Breast epithelium (tissue), 4 donors: ENCODE results near the gene LLGL1. TPM values are rescaled to one million over a fixed set of nuclear protein-coding genes. Genes with fewer than 3 reads are reported as not detected.

Source experiments
- DNase-seq, 2 donors: peaks; one replicate each; pipeline ENCODE4 v3.0.0-alpha.2; 2019; ENCODE audit warnings: low spot score in 2 of 2
- H3K27ac ChIP-seq, 2 donors: fragments of 200-600 bp; sonication (generic) in 1 of 2; one replicate each; pipeline ENCODE4 v1.5.1; 2016 to 2019; ENCODE audit warnings: mild to moderate bottlenecking in 1 of 2
- H3K27me3 ChIP-seq, 2 donors: fragments of 200-600 bp; sonication (generic) in 1 of 2; one replicate each; pipeline versions ENCODE4 v1.5.1 to v1.6.0; 2017 to 2019; ENCODE audit warnings: control low read depth in 1 of 2, mild to moderate bottlenecking in 1 of 2
- H3K36me3 ChIP-seq: fragments of 200-600 bp; one replicate; pipeline ENCODE4 v1.5.1; 2019
- H3K4me1 ChIP-seq, 2 donors: fragments of 200-600 bp; sonication (generic); one replicate each; pipeline ENCODE4 v1.5.1; 2016 to 2019; ENCODE audit warnings: control low read depth in 1 of 2
- H3K4me3 ChIP-seq, 3 donors: fragments of 200-600 bp; sonication (generic); 1 replicate in 2 of 3; 2 replicates in 1 of 3; pipeline ENCODE4 v1.5.1; 2016 to 2019; ENCODE audit warnings: mild to moderate bottlenecking in 3 of 3, moderate library complexity in 2 of 3
- H3K9me3 ChIP-seq, 2 donors: fragments of 200-600 bp; sonication (generic) in 1 of 2; one replicate each; pipeline ENCODE4 v1.5.1; 2016 to 2019; ENCODE audit warnings: control low read depth in 1 of 2
- CTCF ChIP-seq, 3 donors: fragments of 450-650 bp; IDR thresholded peaks; one replicate each; pipeline ENCODE4 v1.5.1; 2016 to 2017; ENCODE audit warnings: antibody characterized with exemption in 3 of 3, mild to moderate bottlenecking in 3 of 3, moderate library complexity in 3 of 3
- POLR2A ChIP-seq: fragments of 450-650 bp; IDR thresholded peaks from one replicate; pipeline ENCODE4 v1.6.1; 2016; ENCODE audit warnings: antibody characterized with exemption, mild to moderate bottlenecking, moderate library complexity
- POLR2AphosphoS5 ChIP-seq, 3 donors: sonication (generic); formaldehyde crosslinking; IDR thresholded peaks; one replicate each; pipeline ENCODE4 v1.6.1; 2017; ENCODE audit warnings: antibody characterized with exemption in 3 of 3
- intact Hi-C: fragments of 100-400 bp; cut with DNase I; formaldehyde crosslinking; loops from one replicate; pipeline ENCODE4 v1.15.1; 2023; ENCODE audit warnings: low total_unique reads
- total RNA-seq, 3 donors: library from RNA; depleted of rRNA; stranded (reverse); fragments of >200 nt; gene quantifications; one replicate each; pipeline ENCODE4 v1.1.0, GENCODE V29; 2016

Gene LLGL1
- total RNA-seq, 3 donors from 2014 or later: 16.0 to 21.6 (median 18.4) TPM

GRCh38 chr17:18258356-18259038 lies 33.1 kb downstream of the LLGL1 start, which contains the start of gene FLII:
Gene FLII, minus strand, starts transcription at chr17:18258738. Its CDS starts 48 bp downstream, at chr17:18258690.
- Histone ChIP-seq H3K4me3 (peak within 1 kb of the TSS; percentile 85 to 94 (median 93)), H3K4me1 (peaks cover 11 to 19% of the 10 kb centered on the region in 2 donors), H3K36me3 (no peaks in the 10 kb centered on the region), H3K9me3 (no peaks in the 10 kb centered on the region), H3K27ac (peak within 1 kb of the TSS; percentile 96 to 98), H3K27me3 (no peaks in the 10 kb centered on the region)
- TF ChIP-seq POLR2A (peak; percentile 33), POLR2AphosphoS5 (IDR thresholded peaks at IDR 0.05) (peak; percentile 38 to 55 (median 43)), CTCF (IDR thresholded peaks at IDR 0.05) (no peak)
- DNase-seq: no peak
- intact Hi-C loops: no loop called here

GRCh38 chr17:18259621-18260331 lies 34.3 kb downstream of the LLGL1 start:
- TF ChIP-seq CTCF (IDR thresholded peaks at IDR 0.05) (no peak), POLR2AphosphoS5 (IDR thresholded peaks at IDR 0.05) (no peak), POLR2A (no peak)
- Histone ChIP-seq H3K27ac (peak overlapping the region; percentile 95 to 98), H3K9me3 (no peaks in the 10 kb centered on the region), H3K36me3 (no peaks in the 10 kb centered on the region), H3K4me3 (peak overlapping the region; percentile 66 to 86 (median 84)), H3K4me1 (peaks cover 11 to 19% of the 10 kb centered on the region in 2 donors), H3K27me3 (no peaks in the 10 kb centered on the region)
- DNase-seq: no peak
- intact Hi-C loops: no loop called here

GRCh38 chr17:18260332-18261145 lies 35.1 kb downstream of the LLGL1 start, which contains the start of gene MIEF2:
Gene MIEF2, plus strand, starts transcription at chr17:18260662. Its CDS starts 2,059 bp downstream, at chr17:18262721.
- H3K9me3 ChIP-seq: no peaks in the 10 kb centered on the region
- DNase-seq: peak; percentile 96
- H3K4me3 ChIP-seq: peak within 1 kb of the TSS; percentile 66 to 86 (median 84)
- peaks cover 11 to 19% of the 10 kb centered on the region in 2 donors for H3K4me1 ChIP-seq
- intact Hi-C loops: no loop called here
- H3K36me3 ChIP-seq: no peaks in the 10 kb centered on the region
- TF ChIP-seq POLR2AphosphoS5 (IDR thresholded peaks at IDR 0.05) (peak; percentile 82 to 84 (median 83)), CTCF (IDR thresholded peaks at IDR 0.05) (no peak)
- H3K27ac ChIP-seq: peak within 1 kb of the TSS; percentile 95 to 98
- no peaks in the 10 kb centered on the region for H3K27me3 ChIP-seq

- Histone ChIP-seq H3K9me3 (no peaks in the 10 kb centered on the region), H3K36me3 (no peaks in the 10 kb centered on the region), H3K27ac (peak overlapping the region; percentile 95 to 98), H3K4me1 (peaks cover 11 to 19% of the 10 kb centered on the region in 2 donors), H3K4me3 (peak overlapping the region; percentile 66 to 86 (median 84)), H3K27me3 (no peaks in the 10 kb centered on the region)
- peak; percentile 86 to 91 for DNase-seq
- TF ChIP-seq POLR2AphosphoS5 (IDR thresholded peaks at IDR 0.05) (peak in 1 of 3 donors; percentile 41), POLR2A (no peak)
- intact Hi-C loops: no loop called here
Observed at GRCh38 chr17:18261146-18261515, 35.7 kb downstream of the LLGL1 start.

- no peaks in the 10 kb centered on the region for H3K36me3 ChIP-seq
- peaks cover 7 to 19% of the 10 kb centered on the region in 2 donors for H3K4me1 ChIP-seq
- no peak for DNase-seq
- no peaks in the 10 kb centered on the region for H3K9me3 ChIP-seq
- H3K27me3 ChIP-seq: no peaks in the 10 kb centered on the region
- TF ChIP-seq CTCF (IDR thresholded peaks at IDR 0.05): no peak
- no peak for TF ChIP-seq POLR2A
- no peak for TF ChIP-seq POLR2AphosphoS5 (IDR thresholded peaks at IDR 0.05)
- intact Hi-C loops: no loop called here
- peak overlapping the region; percentile 95 to 98 for H3K27ac ChIP-seq
- peak overlapping the region; percentile 66 to 86 (median 84) for H3K4me3 ChIP-seq
Observed at GRCh38 chr17:18261659-18262058, 36.2 kb downstream of the LLGL1 start.
